ENCODE results near the gene NOS3. TPM values are rescaled to one million over a fixed set of nuclear protein-coding genes. Genes with fewer than 3 reads are reported as not detected.

Gene NOS3
- total and polyA plus RNA-seq, 2 experiments from 2014 or later = 2.6 to 6.1 TPM

DNA sequence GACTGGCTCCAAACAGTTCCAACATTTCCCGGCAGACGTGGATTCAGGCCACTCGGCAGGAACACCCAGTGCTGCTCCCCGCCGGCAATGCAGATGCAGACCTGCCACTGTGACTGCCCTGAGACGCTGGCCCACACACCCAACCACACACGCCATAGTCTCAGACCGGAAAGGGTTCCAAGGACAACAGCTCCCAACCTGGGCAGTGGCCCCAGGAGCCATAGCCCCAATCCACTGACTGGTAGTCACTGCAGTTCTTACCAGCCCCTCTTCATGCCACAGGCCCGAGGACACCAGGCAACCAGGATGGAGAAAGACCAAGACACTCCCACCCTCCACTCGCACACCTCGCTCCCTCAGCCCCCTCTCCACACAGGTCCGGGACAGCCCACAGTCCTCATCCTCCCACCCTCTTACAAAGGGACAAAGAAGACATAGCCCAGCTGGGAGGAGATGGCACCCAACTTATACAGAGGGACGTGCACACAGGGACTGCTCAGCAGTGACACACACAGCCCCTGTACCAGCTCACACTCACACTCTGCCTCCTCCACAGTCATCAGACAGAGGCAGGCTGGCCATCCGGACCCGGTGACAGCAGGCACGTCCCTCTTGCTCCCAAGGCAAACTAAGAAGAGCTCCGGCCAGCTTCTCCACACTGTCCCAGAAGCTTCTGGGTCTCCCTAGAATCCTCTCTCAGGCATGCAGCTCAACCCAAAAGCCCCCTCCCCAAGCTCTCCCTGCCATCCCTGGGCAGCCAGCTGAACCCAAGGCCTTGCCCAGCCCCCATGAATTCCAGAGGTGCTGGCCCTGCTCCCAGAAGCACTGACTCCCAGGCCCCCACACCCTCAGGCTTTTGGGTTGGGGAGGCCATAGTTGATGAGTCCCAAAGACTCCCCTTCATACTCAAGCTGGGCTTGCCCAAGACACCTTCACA lies 37.5 kb upstream of the NOS3 start:
- Histone ChIP-seq H3K4me2 (no peak overlapping the region), H3K4me1 (ENCODE audit: insufficient read depth) (peaks cover 20% of the 10 kb centered on the region), H4K20me1 (replicated peaks; ENCODE audit: insufficient read depth) (no peaks in the 10 kb centered on the region; the same call in 1 of the 2 replicates), H3K9me2 (ENCODE audit: insufficient read depth) (no peaks in the 10 kb centered on the region), H3K4me3 (no peak overlapping the region), H3K27me3 (ENCODE audit: insufficient read depth) (peaks cover 30% of the 10 kb centered on the region), H3K79me2 (replicated peaks; ENCODE audit: insufficient read depth) (no peaks in the 10 kb centered on the region), H3F3A (replicated peaks; ENCODE audit: low read depth) (no peaks in the 10 kb centered on the region), H2AFZ (no peak overlapping the region), H3K36me3 (ENCODE audit: insufficient read depth) (no peaks in the 10 kb centered on the region), H3K27ac (ENCODE audit: low read depth) (no peak overlapping the region)
- Mint-ChIP-seq H3K36me3 (ENCODE audit: low read depth) (no peaks in the 10 kb centered on the region), H3K27me3 (ENCODE audit: insufficient read depth, low read depth, poor library complexity) (peaks cover 20% of the 10 kb centered on the region), H3K27ac (no peak overlapping the region), H3K4me3 (no peak overlapping the region), H3K9me3 (no peaks in the 10 kb centered on the region), H3K4me1 (peaks cover 28% of the 10 kb centered on the region)
- ATAC-seq = no peak
- TF ChIP-seq POLR2AphosphoS5 (IDR thresholded peaks at IDR 0.05; ENCODE audit: low read depth) (no peak), ZNF331 (CRISPR knock-in tag; IDR thresholded peaks at IDR 0.05; ENCODE audit: low read depth) (no peak), EZH2 (IDR thresholded peaks at IDR 0.05; ENCODE audit: low read depth, unreplicated experiment) (no peak), JUNB (IDR thresholded peaks at IDR 0.05; ENCODE audit: unreplicated experiment) (no peak), NANOG (IDR thresholded peaks at IDR 0.05; ENCODE audit: borderline replicate concordance) (no peak), ZNF114 (CRISPR knock-in tag; IDR thresholded peaks at IDR 0.05) (no peak)
- TF ChIP-seq, protein P1, sequence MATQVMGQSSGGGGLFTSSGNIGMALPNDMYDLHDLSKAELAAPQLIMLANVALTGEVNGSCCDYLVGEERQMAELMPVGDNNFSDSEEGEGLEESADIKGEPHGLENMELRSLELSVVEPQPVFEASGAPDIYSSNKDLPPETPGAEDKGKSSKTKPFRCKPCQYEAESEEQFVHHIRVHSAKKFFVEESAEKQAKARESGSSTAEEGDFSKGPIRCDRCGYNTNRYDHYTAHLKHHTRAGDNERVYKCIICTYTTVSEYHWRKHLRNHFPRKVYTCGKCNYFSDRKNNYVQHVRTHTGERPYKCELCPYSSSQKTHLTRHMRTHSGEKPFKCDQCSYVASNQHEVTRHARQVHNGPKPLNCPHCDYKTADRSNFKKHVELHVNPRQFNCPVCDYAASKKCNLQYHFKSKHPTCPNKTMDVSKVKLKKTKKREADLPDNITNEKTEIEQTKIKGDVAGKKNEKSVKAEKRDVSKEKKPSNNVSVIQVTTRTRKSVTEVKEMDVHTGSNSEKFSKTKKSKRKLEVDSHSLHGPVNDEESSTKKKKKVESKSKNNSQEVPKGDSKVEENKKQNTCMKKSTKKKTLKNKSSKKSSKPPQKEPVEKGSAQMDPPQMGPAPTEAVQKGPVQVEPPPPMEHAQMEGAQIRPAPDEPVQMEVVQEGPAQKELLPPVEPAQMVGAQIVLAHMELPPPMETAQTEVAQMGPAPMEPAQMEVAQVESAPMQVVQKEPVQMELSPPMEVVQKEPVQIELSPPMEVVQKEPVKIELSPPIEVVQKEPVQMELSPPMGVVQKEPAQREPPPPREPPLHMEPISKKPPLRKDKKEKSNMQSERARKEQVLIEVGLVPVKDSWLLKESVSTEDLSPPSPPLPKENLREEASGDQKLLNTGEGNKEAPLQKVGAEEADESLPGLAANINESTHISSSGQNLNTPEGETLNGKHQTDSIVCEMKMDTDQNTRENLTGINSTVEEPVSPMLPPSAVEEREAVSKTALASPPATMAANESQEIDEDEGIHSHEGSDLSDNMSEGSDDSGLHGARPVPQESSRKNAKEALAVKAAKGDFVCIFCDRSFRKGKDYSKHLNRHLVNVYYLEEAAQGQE (IDR thresholded peaks at IDR 0.05; ENCODE audit: unreplicated experiment) = no peak
- DNase-seq (ENCODE audit: low spot score) = no peak

DNA sequence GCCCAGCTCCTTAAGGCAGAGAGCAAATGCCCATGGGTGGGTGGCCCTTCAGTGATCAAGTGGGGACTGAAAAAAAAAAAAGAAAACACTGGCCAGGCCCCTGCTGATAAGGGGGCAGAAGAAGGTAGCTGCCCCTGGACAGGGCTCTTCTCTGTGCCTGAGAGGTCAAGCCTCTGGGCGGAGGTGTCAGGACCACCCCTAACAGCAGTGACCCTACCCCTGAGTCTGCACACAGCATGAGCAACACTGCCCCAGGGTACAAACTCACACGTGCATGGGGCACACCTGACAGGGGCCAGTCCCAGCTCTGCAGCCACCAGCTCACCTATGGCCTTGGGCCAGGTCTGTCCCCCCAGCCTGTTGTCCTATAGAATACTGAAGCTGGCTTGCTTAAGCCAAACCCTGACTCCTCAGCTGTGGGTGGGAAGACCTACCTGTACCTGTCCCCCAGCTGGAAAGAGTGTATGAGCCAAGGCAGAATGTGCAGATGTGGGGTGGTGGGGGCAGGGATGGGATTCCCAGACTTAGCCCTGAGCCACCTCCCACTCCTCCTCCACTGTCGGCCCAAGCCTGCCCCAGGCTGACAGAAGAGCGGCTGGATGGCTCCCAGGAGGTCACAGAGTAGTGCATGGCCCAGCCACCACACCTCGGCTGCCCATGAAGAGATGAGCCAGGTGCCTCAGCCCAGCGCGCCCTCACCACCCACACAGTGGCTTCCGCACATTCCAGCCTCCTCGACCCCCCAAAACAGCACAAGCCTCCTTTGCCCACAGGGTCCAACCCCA lies 36.4 kb upstream of the NOS3 start:
- DNase-seq (ENCODE audit: low spot score) (no peak), ATAC-seq (no peak)
- Mint-ChIP-seq H3K27ac (no peak overlapping the region), H3K4me1 (peaks cover 19% of the 10 kb centered on the region), H3K36me3 (ENCODE audit: low read depth) (no peaks in the 10 kb centered on the region), H3K9me3 (no peaks in the 10 kb centered on the region), H3K27me3 (ENCODE audit: insufficient read depth, low read depth, poor library complexity) (peaks cover 15% of the 10 kb centered on the region), H3K4me3 (no peak overlapping the region)
- Histone ChIP-seq H3K27me3 (ENCODE audit: insufficient read depth) (peaks cover 31% of the 10 kb centered on the region), H3K79me2 (replicated peaks; ENCODE audit: insufficient read depth) (no peaks in the 10 kb centered on the region), H3K4me3 (no peak overlapping the region), H3K4me2 (no peak overlapping the region), H3K9me2 (ENCODE audit: insufficient read depth) (no peaks in the 10 kb centered on the region), H3K27ac (ENCODE audit: low read depth) (no peak overlapping the region), H4K20me1 (replicated peaks; ENCODE audit: insufficient read depth) (no peaks in the 10 kb centered on the region), H2AFZ (no peak overlapping the region), H3K36me3 (ENCODE audit: insufficient read depth) (no peaks in the 10 kb centered on the region), H3K4me1 (ENCODE audit: insufficient read depth) (peaks cover 9% of the 10 kb centered on the region), H3F3A (replicated peaks; ENCODE audit: low read depth) (no peaks in the 10 kb centered on the region)
- TF ChIP-seq POLR2AphosphoS5 (IDR thresholded peaks at IDR 0.05; ENCODE audit: low read depth) = no peak
- TF ChIP-seq, protein P2, sequence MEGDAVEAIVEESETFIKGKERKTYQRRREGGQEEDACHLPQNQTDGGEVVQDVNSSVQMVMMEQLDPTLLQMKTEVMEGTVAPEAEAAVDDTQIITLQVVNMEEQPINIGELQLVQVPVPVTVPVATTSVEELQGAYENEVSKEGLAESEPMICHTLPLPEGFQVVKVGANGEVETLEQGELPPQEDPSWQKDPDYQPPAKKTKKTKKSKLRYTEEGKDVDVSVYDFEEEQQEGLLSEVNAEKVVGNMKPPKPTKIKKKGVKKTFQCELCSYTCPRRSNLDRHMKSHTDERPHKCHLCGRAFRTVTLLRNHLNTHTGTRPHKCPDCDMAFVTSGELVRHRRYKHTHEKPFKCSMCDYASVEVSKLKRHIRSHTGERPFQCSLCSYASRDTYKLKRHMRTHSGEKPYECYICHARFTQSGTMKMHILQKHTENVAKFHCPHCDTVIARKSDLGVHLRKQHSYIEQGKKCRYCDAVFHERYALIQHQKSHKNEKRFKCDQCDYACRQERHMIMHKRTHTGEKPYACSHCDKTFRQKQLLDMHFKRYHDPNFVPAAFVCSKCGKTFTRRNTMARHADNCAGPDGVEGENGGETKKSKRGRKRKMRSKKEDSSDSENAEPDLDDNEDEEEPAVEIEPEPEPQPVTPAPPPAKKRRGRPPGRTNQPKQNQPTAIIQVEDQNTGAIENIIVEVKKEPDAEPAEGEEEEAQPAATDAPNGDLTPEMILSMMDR (conservative IDR thresholded peaks at IDR 0.05; ENCODE audit: low read depth in 2 of 2) = no peak
- TF ChIP-seq EZH2phosphoT487 (IDR thresholded peaks at IDR 0.05; ENCODE audit: unreplicated experiment) = no peak
- TF ChIP-seq EZH2 (IDR thresholded peaks at IDR 0.05; ENCODE audit: low read depth, unreplicated experiment) = no peak
- no peak for TF ChIP-seq CREB1 (CRISPR knock-in tag; IDR thresholded peaks at IDR 0.05; ENCODE audit: low read depth)

Measured in GM23338 (cell line).